ENCODE results near the gene FDX2. TPM values are rescaled to one million over a fixed set of nuclear protein-coding genes. Genes with fewer than 3 reads are reported as not detected.
A peak's percentile ranks its signal among the peaks of the same experiment; 100 is the strongest.

Gene FDX2
- total RNA-seq, 1 experiment from 2014 or later, result 26.2 TPM

DNA sequence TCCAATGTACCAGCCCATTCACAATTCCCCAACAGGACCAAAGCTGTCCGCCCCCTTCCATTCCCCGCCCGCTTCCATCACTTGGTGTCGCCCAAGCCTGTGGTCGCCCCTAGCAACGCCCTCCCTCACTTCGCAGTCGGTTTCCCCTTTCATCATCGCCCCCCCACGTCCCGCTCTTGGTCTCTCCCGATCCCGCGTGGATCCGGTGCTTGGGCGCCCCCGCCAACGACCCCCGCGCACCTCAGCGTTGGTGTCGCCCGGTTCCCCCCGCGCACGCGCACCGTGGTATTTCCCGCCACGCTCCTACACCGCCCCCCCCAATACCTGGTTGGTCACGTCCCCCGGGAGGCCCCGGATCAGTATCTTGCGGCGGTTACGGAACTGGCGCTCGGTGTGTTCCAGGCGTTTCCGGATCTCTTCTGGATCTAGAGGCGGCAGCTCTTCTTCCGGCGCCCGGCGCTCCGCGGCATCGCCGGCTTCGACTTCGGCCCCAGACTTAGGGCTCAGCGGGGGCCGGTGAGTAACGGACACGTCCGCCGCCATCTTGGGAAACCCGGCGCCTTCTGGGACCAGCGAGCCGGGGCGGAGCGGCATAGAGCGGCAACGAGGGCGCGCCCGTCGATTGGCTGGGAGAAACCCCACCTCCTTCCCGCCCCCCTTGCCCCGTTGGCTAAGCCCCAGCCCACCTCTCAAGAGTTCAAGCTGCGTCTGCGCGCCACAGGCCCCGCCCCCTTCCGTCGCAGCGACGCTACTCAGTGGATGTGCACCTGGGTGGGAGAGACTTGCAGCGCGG lies 17.3 kb upstream of the FDX2 start, which contains the start of gene RAVER1 (continued):
- TF ChIP-seq, protein P1, sequence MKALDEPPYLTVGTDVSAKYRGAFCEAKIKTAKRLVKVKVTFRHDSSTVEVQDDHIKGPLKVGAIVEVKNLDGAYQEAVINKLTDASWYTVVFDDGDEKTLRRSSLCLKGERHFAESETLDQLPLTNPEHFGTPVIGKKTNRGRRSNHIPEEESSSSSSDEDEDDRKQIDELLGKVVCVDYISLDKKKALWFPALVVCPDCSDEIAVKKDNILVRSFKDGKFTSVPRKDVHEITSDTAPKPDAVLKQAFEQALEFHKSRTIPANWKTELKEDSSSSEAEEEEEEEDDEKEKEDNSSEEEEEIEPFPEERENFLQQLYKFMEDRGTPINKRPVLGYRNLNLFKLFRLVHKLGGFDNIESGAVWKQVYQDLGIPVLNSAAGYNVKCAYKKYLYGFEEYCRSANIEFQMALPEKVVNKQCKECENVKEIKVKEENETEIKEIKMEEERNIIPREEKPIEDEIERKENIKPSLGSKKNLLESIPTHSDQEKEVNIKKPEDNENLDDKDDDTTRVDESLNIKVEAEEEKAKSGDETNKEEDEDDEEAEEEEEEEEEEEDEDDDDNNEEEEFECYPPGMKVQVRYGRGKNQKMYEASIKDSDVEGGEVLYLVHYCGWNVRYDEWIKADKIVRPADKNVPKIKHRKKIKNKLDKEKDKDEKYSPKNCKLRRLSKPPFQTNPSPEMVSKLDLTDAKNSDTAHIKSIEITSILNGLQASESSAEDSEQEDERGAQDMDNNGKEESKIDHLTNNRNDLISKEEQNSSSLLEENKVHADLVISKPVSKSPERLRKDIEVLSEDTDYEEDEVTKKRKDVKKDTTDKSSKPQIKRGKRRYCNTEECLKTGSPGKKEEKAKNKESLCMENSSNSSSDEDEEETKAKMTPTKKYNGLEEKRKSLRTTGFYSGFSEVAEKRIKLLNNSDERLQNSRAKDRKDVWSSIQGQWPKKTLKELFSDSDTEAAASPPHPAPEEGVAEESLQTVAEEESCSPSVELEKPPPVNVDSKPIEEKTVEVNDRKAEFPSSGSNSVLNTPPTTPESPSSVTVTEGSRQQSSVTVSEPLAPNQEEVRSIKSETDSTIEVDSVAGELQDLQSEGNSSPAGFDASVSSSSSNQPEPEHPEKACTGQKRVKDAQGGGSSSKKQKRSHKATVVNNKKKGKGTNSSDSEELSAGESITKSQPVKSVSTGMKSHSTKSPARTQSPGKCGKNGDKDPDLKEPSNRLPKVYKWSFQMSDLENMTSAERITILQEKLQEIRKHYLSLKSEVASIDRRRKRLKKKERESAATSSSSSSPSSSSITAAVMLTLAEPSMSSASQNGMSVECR (CRISPR knock-in tag; IDR thresholded peaks at IDR 0.05; ENCODE audit: borderline replicate concordance), result peak; percentile 70
- TF ChIP-seq CREM (CRISPR knock-in tag; IDR thresholded peaks at IDR 0.05) (no peak), ZNF671 (CRISPR knock-in tag; IDR thresholded peaks at IDR 0.05) (no peak), CBFB (CRISPR knock-in tag; IDR thresholded peaks at IDR 0.05; ENCODE audit: low read depth) (no peak), ZNF121 (CRISPR knock-in tag; IDR thresholded peaks at IDR 0.05) (no peak), RORB (CRISPR knock-in tag; IDR thresholded peaks at IDR 0.05) (no peak), CREB1 (CRISPR knock-in tag; IDR thresholded peaks at IDR 0.05) (no peak), ZNF138 (CRISPR knock-in tag; conservative IDR thresholded peaks at IDR 0.05) (no peak), ESRRA (CRISPR knock-in tag; IDR thresholded peaks at IDR 0.05; ENCODE audit: borderline replicate concordance) (no peak), NFE2L1 (CRISPR knock-in tag; IDR thresholded peaks at IDR 0.05) (peak; percentile 38; the same call in 1 of the 2 replicates)
- TF ChIP-seq, protein P2, sequence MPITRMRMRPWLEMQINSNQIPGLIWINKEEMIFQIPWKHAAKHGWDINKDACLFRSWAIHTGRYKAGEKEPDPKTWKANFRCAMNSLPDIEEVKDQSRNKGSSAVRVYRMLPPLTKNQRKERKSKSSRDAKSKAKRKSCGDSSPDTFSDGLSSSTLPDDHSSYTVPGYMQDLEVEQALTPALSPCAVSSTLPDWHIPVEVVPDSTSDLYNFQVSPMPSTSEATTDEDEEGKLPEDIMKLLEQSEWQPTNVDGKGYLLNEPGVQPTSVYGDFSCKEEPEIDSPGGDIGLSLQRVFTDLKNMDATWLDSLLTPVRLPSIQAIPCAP (CRISPR knock-in tag; IDR thresholded peaks at IDR 0.05), result no peak
- TF ChIP-seq, protein P3, sequence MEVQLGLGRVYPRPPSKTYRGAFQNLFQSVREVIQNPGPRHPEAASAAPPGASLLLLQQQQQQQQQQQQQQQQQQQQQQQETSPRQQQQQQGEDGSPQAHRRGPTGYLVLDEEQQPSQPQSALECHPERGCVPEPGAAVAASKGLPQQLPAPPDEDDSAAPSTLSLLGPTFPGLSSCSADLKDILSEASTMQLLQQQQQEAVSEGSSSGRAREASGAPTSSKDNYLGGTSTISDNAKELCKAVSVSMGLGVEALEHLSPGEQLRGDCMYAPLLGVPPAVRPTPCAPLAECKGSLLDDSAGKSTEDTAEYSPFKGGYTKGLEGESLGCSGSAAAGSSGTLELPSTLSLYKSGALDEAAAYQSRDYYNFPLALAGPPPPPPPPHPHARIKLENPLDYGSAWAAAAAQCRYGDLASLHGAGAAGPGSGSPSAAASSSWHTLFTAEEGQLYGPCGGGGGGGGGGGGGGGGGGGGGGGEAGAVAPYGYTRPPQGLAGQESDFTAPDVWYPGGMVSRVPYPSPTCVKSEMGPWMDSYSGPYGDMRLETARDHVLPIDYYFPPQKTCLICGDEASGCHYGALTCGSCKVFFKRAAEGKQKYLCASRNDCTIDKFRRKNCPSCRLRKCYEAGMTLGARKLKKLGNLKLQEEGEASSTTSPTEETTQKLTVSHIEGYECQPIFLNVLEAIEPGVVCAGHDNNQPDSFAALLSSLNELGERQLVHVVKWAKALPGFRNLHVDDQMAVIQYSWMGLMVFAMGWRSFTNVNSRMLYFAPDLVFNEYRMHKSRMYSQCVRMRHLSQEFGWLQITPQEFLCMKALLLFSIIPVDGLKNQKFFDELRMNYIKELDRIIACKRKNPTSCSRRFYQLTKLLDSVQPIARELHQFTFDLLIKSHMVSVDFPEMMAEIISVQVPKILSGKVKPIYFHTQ (CRISPR knock-in tag; IDR thresholded peaks at IDR 0.05), result no peak
- TF ChIP-seq, protein P4, sequence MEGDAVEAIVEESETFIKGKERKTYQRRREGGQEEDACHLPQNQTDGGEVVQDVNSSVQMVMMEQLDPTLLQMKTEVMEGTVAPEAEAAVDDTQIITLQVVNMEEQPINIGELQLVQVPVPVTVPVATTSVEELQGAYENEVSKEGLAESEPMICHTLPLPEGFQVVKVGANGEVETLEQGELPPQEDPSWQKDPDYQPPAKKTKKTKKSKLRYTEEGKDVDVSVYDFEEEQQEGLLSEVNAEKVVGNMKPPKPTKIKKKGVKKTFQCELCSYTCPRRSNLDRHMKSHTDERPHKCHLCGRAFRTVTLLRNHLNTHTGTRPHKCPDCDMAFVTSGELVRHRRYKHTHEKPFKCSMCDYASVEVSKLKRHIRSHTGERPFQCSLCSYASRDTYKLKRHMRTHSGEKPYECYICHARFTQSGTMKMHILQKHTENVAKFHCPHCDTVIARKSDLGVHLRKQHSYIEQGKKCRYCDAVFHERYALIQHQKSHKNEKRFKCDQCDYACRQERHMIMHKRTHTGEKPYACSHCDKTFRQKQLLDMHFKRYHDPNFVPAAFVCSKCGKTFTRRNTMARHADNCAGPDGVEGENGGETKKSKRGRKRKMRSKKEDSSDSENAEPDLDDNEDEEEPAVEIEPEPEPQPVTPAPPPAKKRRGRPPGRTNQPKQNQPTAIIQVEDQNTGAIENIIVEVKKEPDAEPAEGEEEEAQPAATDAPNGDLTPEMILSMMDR (IDR thresholded peaks at IDR 0.05), result no peak
- TF ChIP-seq, protein P5, sequence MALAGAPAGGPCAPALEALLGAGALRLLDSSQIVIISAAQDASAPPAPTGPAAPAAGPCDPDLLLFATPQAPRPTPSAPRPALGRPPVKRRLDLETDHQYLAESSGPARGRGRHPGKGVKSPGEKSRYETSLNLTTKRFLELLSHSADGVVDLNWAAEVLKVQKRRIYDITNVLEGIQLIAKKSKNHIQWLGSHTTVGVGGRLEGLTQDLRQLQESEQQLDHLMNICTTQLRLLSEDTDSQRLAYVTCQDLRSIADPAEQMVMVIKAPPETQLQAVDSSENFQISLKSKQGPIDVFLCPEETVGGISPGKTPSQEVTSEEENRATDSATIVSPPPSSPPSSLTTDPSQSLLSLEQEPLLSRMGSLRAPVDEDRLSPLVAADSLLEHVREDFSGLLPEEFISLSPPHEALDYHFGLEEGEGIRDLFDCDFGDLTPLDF (CRISPR knock-in tag; IDR thresholded peaks at IDR 0.05), result no peak
- TF ChIP-seq, protein P6, sequence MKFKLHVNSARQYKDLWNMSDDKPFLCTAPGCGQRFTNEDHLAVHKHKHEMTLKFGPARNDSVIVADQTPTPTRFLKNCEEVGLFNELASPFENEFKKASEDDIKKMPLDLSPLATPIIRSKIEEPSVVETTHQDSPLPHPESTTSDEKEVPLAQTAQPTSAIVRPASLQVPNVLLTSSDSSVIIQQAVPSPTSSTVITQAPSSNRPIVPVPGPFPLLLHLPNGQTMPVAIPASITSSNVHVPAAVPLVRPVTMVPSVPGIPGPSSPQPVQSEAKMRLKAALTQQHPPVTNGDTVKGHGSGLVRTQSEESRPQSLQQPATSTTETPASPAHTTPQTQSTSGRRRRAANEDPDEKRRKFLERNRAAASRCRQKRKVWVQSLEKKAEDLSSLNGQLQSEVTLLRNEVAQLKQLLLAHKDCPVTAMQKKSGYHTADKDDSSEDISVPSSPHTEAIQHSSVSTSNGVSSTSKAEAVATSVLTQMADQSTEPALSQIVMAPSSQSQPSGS (CRISPR knock-in tag; IDR thresholded peaks at IDR 0.05; ENCODE audit: borderline replicate concordance, low read depth), result no peak
- TF ChIP-seq, protein P7, sequence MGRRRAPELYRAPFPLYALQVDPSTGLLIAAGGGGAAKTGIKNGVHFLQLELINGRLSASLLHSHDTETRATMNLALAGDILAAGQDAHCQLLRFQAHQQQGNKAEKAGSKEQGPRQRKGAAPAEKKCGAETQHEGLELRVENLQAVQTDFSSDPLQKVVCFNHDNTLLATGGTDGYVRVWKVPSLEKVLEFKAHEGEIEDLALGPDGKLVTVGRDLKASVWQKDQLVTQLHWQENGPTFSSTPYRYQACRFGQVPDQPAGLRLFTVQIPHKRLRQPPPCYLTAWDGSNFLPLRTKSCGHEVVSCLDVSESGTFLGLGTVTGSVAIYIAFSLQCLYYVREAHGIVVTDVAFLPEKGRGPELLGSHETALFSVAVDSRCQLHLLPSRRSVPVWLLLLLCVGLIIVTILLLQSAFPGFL (CRISPR knock-in tag; IDR thresholded peaks at IDR 0.05; ENCODE audit: borderline replicate concordance), result no peak
- TF ChIP-seq, protein P8, sequence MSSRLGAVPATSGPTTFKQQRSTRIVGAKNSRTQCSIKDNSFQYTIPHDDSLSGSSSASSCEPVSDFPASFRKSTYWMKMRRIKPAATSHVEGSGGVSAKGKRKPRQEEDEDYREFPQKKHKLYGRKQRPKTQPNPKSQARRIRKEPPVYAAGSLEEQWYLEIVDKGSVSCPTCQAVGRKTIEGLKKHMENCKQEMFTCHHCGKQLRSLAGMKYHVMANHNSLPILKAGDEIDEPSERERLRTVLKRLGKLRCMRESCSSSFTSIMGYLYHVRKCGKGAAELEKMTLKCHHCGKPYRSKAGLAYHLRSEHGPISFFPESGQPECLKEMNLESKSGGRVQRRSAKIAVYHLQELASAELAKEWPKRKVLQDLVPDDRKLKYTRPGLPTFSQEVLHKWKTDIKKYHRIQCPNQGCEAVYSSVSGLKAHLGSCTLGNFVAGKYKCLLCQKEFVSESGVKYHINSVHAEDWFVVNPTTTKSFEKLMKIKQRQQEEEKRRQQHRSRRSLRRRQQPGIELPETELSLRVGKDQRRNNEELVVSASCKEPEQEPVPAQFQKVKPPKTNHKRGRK (CRISPR knock-in tag; IDR thresholded peaks at IDR 0.05; ENCODE audit: borderline replicate concordance), result no peak
- TF ChIP-seq, protein P9, sequence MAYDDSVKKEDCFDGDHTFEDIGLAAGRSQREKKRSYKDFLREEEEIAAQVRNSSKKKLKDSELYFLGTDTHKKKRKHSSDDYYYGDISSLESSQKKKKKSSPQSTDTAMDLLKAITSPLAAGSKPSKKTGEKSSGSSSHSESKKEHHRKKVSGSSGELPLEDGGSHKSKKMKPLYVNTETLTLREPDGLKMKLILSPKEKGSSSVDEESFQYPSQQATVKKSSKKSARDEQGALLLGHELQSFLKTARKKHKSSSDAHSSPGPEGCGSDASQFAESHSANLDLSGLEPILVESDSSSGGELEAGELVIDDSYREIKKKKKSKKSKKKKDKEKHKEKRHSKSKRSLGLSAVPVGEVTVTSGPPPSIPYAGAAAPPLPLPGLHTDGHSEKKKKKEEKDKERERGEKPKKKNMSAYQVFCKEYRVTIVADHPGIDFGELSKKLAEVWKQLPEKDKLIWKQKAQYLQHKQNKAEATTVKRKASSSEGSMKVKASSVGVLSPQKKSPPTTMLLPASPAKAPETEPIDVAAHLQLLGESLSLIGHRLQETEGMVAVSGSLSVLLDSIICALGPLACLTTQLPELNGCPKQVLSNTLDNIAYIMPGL (CRISPR knock-in tag; IDR thresholded peaks at IDR 0.05), result no peak
- TF ChIP-seq, protein P10, sequence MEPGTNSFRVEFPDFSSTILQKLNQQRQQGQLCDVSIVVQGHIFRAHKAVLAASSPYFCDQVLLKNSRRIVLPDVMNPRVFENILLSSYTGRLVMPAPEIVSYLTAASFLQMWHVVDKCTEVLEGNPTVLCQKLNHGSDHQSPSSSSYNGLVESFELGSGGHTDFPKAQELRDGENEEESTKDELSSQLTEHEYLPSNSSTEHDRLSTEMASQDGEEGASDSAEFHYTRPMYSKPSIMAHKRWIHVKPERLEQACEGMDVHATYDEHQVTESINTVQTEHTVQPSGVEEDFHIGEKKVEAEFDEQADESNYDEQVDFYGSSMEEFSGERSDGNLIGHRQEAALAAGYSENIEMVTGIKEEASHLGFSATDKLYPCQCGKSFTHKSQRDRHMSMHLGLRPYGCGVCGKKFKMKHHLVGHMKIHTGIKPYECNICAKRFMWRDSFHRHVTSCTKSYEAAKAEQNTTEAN (CRISPR knock-in tag; IDR thresholded peaks at IDR 0.05), result no peak

All from WTC11 (cell line).